ENCODE measurements around the gene AKR1C4. TPM values are rescaled to one million over a fixed set of nuclear protein-coding genes. Genes with fewer than 3 reads are reported as not detected.
A peak's percentile ranks its signal among the peaks of the same experiment; 100 is the strongest.
"Not testable (repeated sequence)": the region's sequence is repeated elsewhere in the genome, so short reads cannot be mapped to it uniquely, and the experiment has no call there.

AKR1C4 gene
- total RNA-seq, 1 experiment from 2014 or later, result not detected

DNA sequence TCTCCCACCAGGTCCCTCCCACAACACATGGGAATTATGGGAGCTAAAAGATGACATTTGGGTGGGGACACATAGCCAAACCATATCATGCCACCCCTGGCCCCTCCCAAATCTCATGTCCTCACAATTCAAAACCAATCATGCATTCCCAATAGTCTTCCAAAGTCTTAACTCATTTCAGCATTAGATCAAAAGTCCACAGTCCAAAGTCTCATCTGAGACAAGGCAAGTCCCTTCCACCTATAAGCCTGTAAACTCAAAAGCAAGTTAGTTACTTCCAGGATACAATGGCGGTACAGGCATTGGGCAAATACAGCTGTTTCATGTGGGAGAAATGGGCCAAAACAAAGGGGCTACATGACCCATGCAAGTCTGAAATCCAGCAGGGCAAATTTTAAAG, 13.1 kb downstream of the AKR1C4 start:
- H3K27ac ChIP-seq (ENCODE audit: low read length); POLR2A ChIA-PET; H3K9me3 ChIP-seq (ENCODE audit: control insufficient read depth, insufficient read depth, low read depth, low read length); BruUV-seq (replicated peaks); ATAC-seq; intact Hi-C loops (cut with micrococcal nuclease; ENCODE audit: unreplicated experiment); H3K4me3 ChIP-seq (ENCODE audit: low read depth in 2 of 2, low read length in 2 of 2); H3K4me1 ChIP-seq (ENCODE audit: control insufficient read depth, insufficient read depth, low read length); H3K27me3 ChIP-seq (ENCODE audit: control insufficient read depth, insufficient read depth, low read length); in situ Hi-C loops (cut with HindIII; ENCODE audit: low pct_unique_long_range_greater_than_20kb, low sequenced_read_pairs); DNase-seq (ENCODE audit: low read depth, low spot score); H3K36me3 ChIP-seq (ENCODE audit: control insufficient read depth, insufficient read depth, low read length): not testable (repeated sequence)
- CTCF ChIA-PET, result interaction anchor here (0.6 kb wide), 1 partner anchor 1912 kb away, joined by 4 read pairs; no protein-coding TSS in a partner anchor

GRCh38 chr10:5210261-5210660, 13.6 kb downstream of the AKR1C4 start:
- POLR2A ChIA-PET; DNase-seq (ENCODE audit: low read depth, low spot score); H3K27ac ChIP-seq (ENCODE audit: low read length); BruUV-seq (replicated peaks); H3K4me1 ChIP-seq (ENCODE audit: control insufficient read depth, insufficient read depth, low read length); H3K36me3 ChIP-seq (ENCODE audit: control insufficient read depth, insufficient read depth, low read length); intact Hi-C loops (cut with micrococcal nuclease; ENCODE audit: unreplicated experiment); H3K9me3 ChIP-seq (ENCODE audit: control insufficient read depth, insufficient read depth, low read depth, low read length); in situ Hi-C loops (cut with HindIII; ENCODE audit: low pct_unique_long_range_greater_than_20kb, low sequenced_read_pairs); H3K4me3 ChIP-seq (ENCODE audit: low read depth in 2 of 2, low read length in 2 of 2); H3K27me3 ChIP-seq (ENCODE audit: control insufficient read depth, insufficient read depth, low read length); ATAC-seq: not testable (repeated sequence)
- CTCF ChIA-PET, result interaction anchor here (0.6 kb wide), 1 partner anchor 1913 kb away, joined by 4 read pairs; no protein-coding TSS in a partner anchor
- TF ChIP-seq, protein P1, sequence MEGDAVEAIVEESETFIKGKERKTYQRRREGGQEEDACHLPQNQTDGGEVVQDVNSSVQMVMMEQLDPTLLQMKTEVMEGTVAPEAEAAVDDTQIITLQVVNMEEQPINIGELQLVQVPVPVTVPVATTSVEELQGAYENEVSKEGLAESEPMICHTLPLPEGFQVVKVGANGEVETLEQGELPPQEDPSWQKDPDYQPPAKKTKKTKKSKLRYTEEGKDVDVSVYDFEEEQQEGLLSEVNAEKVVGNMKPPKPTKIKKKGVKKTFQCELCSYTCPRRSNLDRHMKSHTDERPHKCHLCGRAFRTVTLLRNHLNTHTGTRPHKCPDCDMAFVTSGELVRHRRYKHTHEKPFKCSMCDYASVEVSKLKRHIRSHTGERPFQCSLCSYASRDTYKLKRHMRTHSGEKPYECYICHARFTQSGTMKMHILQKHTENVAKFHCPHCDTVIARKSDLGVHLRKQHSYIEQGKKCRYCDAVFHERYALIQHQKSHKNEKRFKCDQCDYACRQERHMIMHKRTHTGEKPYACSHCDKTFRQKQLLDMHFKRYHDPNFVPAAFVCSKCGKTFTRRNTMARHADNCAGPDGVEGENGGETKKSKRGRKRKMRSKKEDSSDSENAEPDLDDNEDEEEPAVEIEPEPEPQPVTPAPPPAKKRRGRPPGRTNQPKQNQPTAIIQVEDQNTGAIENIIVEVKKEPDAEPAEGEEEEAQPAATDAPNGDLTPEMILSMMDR (IDR thresholded peaks at IDR 0.05), result peak; percentile 20

- in situ Hi-C loops (cut with HindIII; ENCODE audit: low pct_unique_long_range_greater_than_20kb, low sequenced_read_pairs) (no loop called here), intact Hi-C loops (cut with micrococcal nuclease; ENCODE audit: unreplicated experiment) (no loop called here)
- DNase-seq (ENCODE audit: low read depth, low spot score) (no peak), ATAC-seq (no peak)
- no TSS peak for BruUV-seq (replicated peaks)
- CTCF ChIA-PET, result no interaction called here
- TF ChIP-seq, protein P1 (IDR thresholded peaks at IDR 0.05), result no peak
- no peak for TF ChIP-seq POLR2AphosphoS5 (IDR thresholded peaks at IDR 0.05; ENCODE audit: low read depth, low read length)
- TF ChIP-seq, protein P2, sequence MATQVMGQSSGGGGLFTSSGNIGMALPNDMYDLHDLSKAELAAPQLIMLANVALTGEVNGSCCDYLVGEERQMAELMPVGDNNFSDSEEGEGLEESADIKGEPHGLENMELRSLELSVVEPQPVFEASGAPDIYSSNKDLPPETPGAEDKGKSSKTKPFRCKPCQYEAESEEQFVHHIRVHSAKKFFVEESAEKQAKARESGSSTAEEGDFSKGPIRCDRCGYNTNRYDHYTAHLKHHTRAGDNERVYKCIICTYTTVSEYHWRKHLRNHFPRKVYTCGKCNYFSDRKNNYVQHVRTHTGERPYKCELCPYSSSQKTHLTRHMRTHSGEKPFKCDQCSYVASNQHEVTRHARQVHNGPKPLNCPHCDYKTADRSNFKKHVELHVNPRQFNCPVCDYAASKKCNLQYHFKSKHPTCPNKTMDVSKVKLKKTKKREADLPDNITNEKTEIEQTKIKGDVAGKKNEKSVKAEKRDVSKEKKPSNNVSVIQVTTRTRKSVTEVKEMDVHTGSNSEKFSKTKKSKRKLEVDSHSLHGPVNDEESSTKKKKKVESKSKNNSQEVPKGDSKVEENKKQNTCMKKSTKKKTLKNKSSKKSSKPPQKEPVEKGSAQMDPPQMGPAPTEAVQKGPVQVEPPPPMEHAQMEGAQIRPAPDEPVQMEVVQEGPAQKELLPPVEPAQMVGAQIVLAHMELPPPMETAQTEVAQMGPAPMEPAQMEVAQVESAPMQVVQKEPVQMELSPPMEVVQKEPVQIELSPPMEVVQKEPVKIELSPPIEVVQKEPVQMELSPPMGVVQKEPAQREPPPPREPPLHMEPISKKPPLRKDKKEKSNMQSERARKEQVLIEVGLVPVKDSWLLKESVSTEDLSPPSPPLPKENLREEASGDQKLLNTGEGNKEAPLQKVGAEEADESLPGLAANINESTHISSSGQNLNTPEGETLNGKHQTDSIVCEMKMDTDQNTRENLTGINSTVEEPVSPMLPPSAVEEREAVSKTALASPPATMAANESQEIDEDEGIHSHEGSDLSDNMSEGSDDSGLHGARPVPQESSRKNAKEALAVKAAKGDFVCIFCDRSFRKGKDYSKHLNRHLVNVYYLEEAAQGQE (IDR thresholded peaks at IDR 0.05; ENCODE audit: insufficient read depth in 1 of 2, low read depth in 2 of 2, low read length in 1 of 2), result no peak
- TF ChIP-seq TCF7L2 (IDR thresholded peaks at IDR 0.05; ENCODE audit: low read depth, low read length), result no peak
- TF ChIP-seq SIN3A (IDR thresholded peaks at IDR 0.05; ENCODE audit: borderline replicate concordance, insufficient read depth, low read depth, low read length), result no peak
- Histone ChIP-seq H3K27me3 (ENCODE audit: control insufficient read depth, insufficient read depth, low read length) (no peaks in the 10 kb centered on the region; the same call in none of the 2 replicates), H3K4me3 (ENCODE audit: low read depth in 2 of 2, low read length in 2 of 2) (no peak overlapping the region), H3K27ac (ENCODE audit: low read length) (no peak overlapping the region), H3K4me1 (ENCODE audit: control insufficient read depth, insufficient read depth, low read length) (no peaks in the 10 kb centered on the region), H3K36me3 (ENCODE audit: control insufficient read depth, insufficient read depth, low read length) (no peaks in the 10 kb centered on the region), H3K9me3 (ENCODE audit: control insufficient read depth, insufficient read depth, low read depth, low read length) (no peaks in the 10 kb centered on the region)
- POLR2A ChIA-PET, result no interaction called here
Observed at GRCh38 chr10:5211696-5212536, 15.3 kb downstream of the AKR1C4 start.

All from Panc1 (cell line).